ENCODE results near the gene ZBTB20. TPM values are rescaled to one million over a fixed set of nuclear protein-coding genes. Genes with fewer than 3 reads are reported as not detected.

The ZBTB20 gene
- total RNA-seq, 1 donor from 2014 or later: 27.5 TPM

- H3K27ac Mint-ChIP-seq (ENCODE audit: unreplicated experiment): no peak overlapping the region
- peaks cover 4% of the 10 kb centered on the region for H3K36me3 Mint-ChIP-seq (ENCODE audit: unreplicated experiment)
- no peaks in the 10 kb centered on the region for H3K4me1 Mint-ChIP-seq (ENCODE audit: low read depth, unreplicated experiment)
- no peak for TF ChIP-seq CTCF (IDR thresholded peaks at IDR 0.05; ENCODE audit: partially characterized antibody, unreplicated experiment)
- DNase-seq: no peak
- no peaks in the 10 kb centered on the region for H3K27me3 Mint-ChIP-seq (ENCODE audit: unreplicated experiment)
- H3K9me3 Mint-ChIP-seq (ENCODE audit: unreplicated experiment): peaks cover 2% of the 10 kb centered on the region
- no peak overlapping the region for H3K4me3 Mint-ChIP-seq (ENCODE audit: unreplicated experiment)
These were observed 813.2 kb downstream of the ZBTB20 start for GRCh38 chr3:114333923-114334240.

- H3K4me3 Mint-ChIP-seq (ENCODE audit: unreplicated experiment): no peak overlapping the region
These were observed 813.7 kb downstream of the ZBTB20 start for GRCh38 chr3:114333180-114333922.

GRCh38 chr3:114332342-114333179 lies 814.5 kb downstream of the ZBTB20 start:
- Mint-ChIP-seq H3K9me3 (ENCODE audit: unreplicated experiment) (peaks cover 2% of the 10 kb centered on the region), H3K4me3 (ENCODE audit: unreplicated experiment) (no peak overlapping the region), H3K27ac (ENCODE audit: unreplicated experiment) (no peak overlapping the region), H3K27me3 (ENCODE audit: unreplicated experiment) (no peaks in the 10 kb centered on the region), H3K4me1 (ENCODE audit: low read depth, unreplicated experiment) (no peaks in the 10 kb centered on the region), H3K36me3 (ENCODE audit: unreplicated experiment) (peaks cover 4% of the 10 kb centered on the region)
- DNase-seq: no peak
- no peak for TF ChIP-seq CTCF (IDR thresholded peaks at IDR 0.05; ENCODE audit: partially characterized antibody, unreplicated experiment)

More at GRCh38 chr3:114333180-114333922, 813.7 kb downstream of the ZBTB20 start:
- H3K4me1 Mint-ChIP-seq (ENCODE audit: low read depth, unreplicated experiment): no peaks in the 10 kb centered on the region
- no peak overlapping the region for H3K27ac Mint-ChIP-seq (ENCODE audit: unreplicated experiment)
- no peak for TF ChIP-seq CTCF (IDR thresholded peaks at IDR 0.05; ENCODE audit: partially characterized antibody, unreplicated experiment)
- peaks cover 2% of the 10 kb centered on the region for H3K9me3 Mint-ChIP-seq (ENCODE audit: unreplicated experiment)
- peaks cover 4% of the 10 kb centered on the region for H3K36me3 Mint-ChIP-seq (ENCODE audit: unreplicated experiment)
- H3K27me3 Mint-ChIP-seq (ENCODE audit: unreplicated experiment): no peaks in the 10 kb centered on the region
- DNase-seq: no peak

- Mint-ChIP-seq H3K27me3 (ENCODE audit: unreplicated experiment) (no peaks in the 10 kb centered on the region), H3K27ac (ENCODE audit: unreplicated experiment) (no peak overlapping the region), H3K4me1 (ENCODE audit: low read depth, unreplicated experiment) (no peaks in the 10 kb centered on the region), H3K4me3 (ENCODE audit: unreplicated experiment) (no peak overlapping the region), H3K9me3 (ENCODE audit: unreplicated experiment) (peaks cover 2% of the 10 kb centered on the region), H3K36me3 (ENCODE audit: unreplicated experiment) (peaks cover 4% of the 10 kb centered on the region)
- DNase-seq: no peak
- no peak for TF ChIP-seq CTCF (IDR thresholded peaks at IDR 0.05; ENCODE audit: partially characterized antibody, unreplicated experiment)
These were observed 815.4 kb downstream of the ZBTB20 start for GRCh38 chr3:114331710-114332109.

GRCh38 chr3:114331007-114331406 lies 816.1 kb downstream of the ZBTB20 start:
- no peak for DNase-seq
- Mint-ChIP-seq H3K36me3 (ENCODE audit: unreplicated experiment) (peaks cover 4% of the 10 kb centered on the region), H3K27me3 (ENCODE audit: unreplicated experiment) (no peaks in the 10 kb centered on the region), H3K4me3 (ENCODE audit: unreplicated experiment) (no peak overlapping the region), H3K27ac (ENCODE audit: unreplicated experiment) (no peak overlapping the region), H3K4me1 (ENCODE audit: low read depth, unreplicated experiment) (no peaks in the 10 kb centered on the region), H3K9me3 (ENCODE audit: unreplicated experiment) (peaks cover 2% of the 10 kb centered on the region)
- TF ChIP-seq CTCF (IDR thresholded peaks at IDR 0.05; ENCODE audit: partially characterized antibody, unreplicated experiment): no peak
